ENCODE data around the gene TMEM239. TPM values are rescaled to one million over a fixed set of nuclear protein-coding genes. Genes with fewer than 3 reads are reported as not detected.
"Not testable (repeated sequence)": the region's sequence is repeated elsewhere in the genome, so short reads cannot be mapped to it uniquely, and the experiment has no call there.

Gene TMEM239
- total and polyA plus RNA-seq, 5 donors from 2014 or later = not detected

GRCh38 chr20:2829376-2829775, 13.2 kb downstream of the TMEM239 start:
- Mint-ChIP-seq H3K9me3 (no peaks in the 10 kb centered on the region), H3K27ac (no peak overlapping the region), H3K27me3 (peaks cover 37% of the 10 kb centered on the region), H3K36me3 (no peaks in the 10 kb centered on the region), H3K4me1 (peaks cover 4 to 12% (median 8%) of the 10 kb centered on the region in 4 donors), H3K4me3 (no peak overlapping the region)
- ATAC-seq (ENCODE audit: low read depth in 2 of 2) (no peak), DNase-seq (no peak)
- Histone ChIP-seq H3K27me3 (ENCODE audit: control insufficient read depth, insufficient read depth, low read length) (peaks cover 9% of the 10 kb centered on the region), H3K36me3 (ENCODE audit: control insufficient read depth, insufficient read depth, low read length) (no peaks in the 10 kb centered on the region), H3K9me3 (ENCODE audit: control insufficient read depth in 2 of 2, low read length in 2 of 2) (no peaks in the 10 kb centered on the region), H3K27ac (ENCODE audit: insufficient read depth, low read length, poor library complexity, severe bottlenecking) (no peak overlapping the region), H3K4me3 (ENCODE audit: low read depth, low read length) (no peak overlapping the region), H3K4me1 (ENCODE audit: control insufficient read depth, insufficient read depth, low read length, poor library complexity, severe bottlenecking) (peaks cover 5% of the 10 kb centered on the region)

GRCh38 chr20:2831206-2831605, 15.0 kb downstream of the TMEM239 start:
- not testable (repeated sequence) for H3K27ac Mint-ChIP-seq; H3K36me3 ChIP-seq (ENCODE audit: control insufficient read depth, insufficient read depth, low read length); H3K4me3 ChIP-seq (ENCODE audit: low read depth, low read length); H3K4me3 Mint-ChIP-seq; DNase-seq; ATAC-seq (ENCODE audit: low read depth in 2 of 2); H3K36me3 Mint-ChIP-seq; H3K4me1 Mint-ChIP-seq; H3K27ac ChIP-seq (ENCODE audit: insufficient read depth, low read length, poor library complexity, severe bottlenecking); H3K27me3 ChIP-seq (ENCODE audit: control insufficient read depth, insufficient read depth, low read length); H3K9me3 ChIP-seq (ENCODE audit: control insufficient read depth in 2 of 2, low read length in 2 of 2); H3K4me1 ChIP-seq (ENCODE audit: control insufficient read depth, insufficient read depth, low read length, poor library complexity, severe bottlenecking); H3K9me3 Mint-ChIP-seq
- peaks cover 31% of the 10 kb centered on the region for H3K27me3 Mint-ChIP-seq

GRCh38 chr20:2833761-2834160, 17.6 kb downstream of the TMEM239 start:
- peaks cover 7% of the 10 kb centered on the region for H3K27me3 Mint-ChIP-seq
- no peak for ATAC-seq (ENCODE audit: low read depth in 2 of 2)
- no peaks in the 10 kb centered on the region for H3K4me1 ChIP-seq (ENCODE audit: control insufficient read depth, insufficient read depth, low read length, poor library complexity, severe bottlenecking)
- H3K36me3 Mint-ChIP-seq = peaks cover 16% of the 10 kb centered on the region
- peak overlapping the region in 1 of 4 donors; percentile 80 for H3K4me3 Mint-ChIP-seq
- DNase-seq = no peak
- H3K36me3 ChIP-seq (ENCODE audit: control insufficient read depth, insufficient read depth, low read length) = peaks cover 4% of the 10 kb centered on the region
- no peak overlapping the region for H3K27ac Mint-ChIP-seq
- no peaks in the 10 kb centered on the region for H3K9me3 Mint-ChIP-seq
- H3K9me3 ChIP-seq (ENCODE audit: control insufficient read depth in 2 of 2, low read length in 2 of 2) = no peaks in the 10 kb centered on the region
- H3K4me1 Mint-ChIP-seq = peaks cover 0 to 16% (median 7%) of the 10 kb centered on the region in 4 donors
- no peak overlapping the region for H3K27ac ChIP-seq (ENCODE audit: insufficient read depth, low read length, poor library complexity, severe bottlenecking)
- H3K27me3 ChIP-seq (ENCODE audit: control insufficient read depth, insufficient read depth, low read length) = no peaks in the 10 kb centered on the region
- no peak overlapping the region for H3K4me3 ChIP-seq (ENCODE audit: low read depth, low read length)

GRCh38 chr20:2834401-2835110, 18.4 kb downstream of the TMEM239 start:
- peaks cover 4% of the 10 kb centered on the region for H3K36me3 ChIP-seq (ENCODE audit: control insufficient read depth, insufficient read depth, low read length)
- ATAC-seq (ENCODE audit: low read depth in 2 of 2) = no peak
- Mint-ChIP-seq H3K27ac (no peak overlapping the region), H3K9me3 (no peaks in the 10 kb centered on the region), H3K4me3 (peak overlapping the region in 1 of 4 donors; percentile 80), H3K4me1 (peaks cover 4 to 22% (median 9%) of the 10 kb centered on the region in 4 donors), H3K27me3 (peaks cover 6% of the 10 kb centered on the region), H3K36me3 (peaks cover 16% of the 10 kb centered on the region)
- no peak overlapping the region for H3K27ac ChIP-seq (ENCODE audit: insufficient read depth, low read length, poor library complexity, severe bottlenecking)
- peaks cover 5% of the 10 kb centered on the region for H3K4me1 ChIP-seq (ENCODE audit: control insufficient read depth, insufficient read depth, low read length, poor library complexity, severe bottlenecking)
- H3K9me3 ChIP-seq (ENCODE audit: control insufficient read depth in 2 of 2, low read length in 2 of 2) = no peaks in the 10 kb centered on the region
- no peak overlapping the region for H3K4me3 ChIP-seq (ENCODE audit: low read depth, low read length)
- no peak for DNase-seq
- no peaks in the 10 kb centered on the region for H3K27me3 ChIP-seq (ENCODE audit: control insufficient read depth, insufficient read depth, low read length)

GRCh38 chr20:2835331-2835796, 19.2 kb downstream of the TMEM239 start:
- H3K27ac ChIP-seq (ENCODE audit: insufficient read depth, low read length, poor library complexity, severe bottlenecking) = no peak overlapping the region
- peaks cover 13% of the 10 kb centered on the region for H3K4me1 ChIP-seq (ENCODE audit: control insufficient read depth, insufficient read depth, low read length, poor library complexity, severe bottlenecking)
- DNase-seq = no peak
- peaks cover 6 to 25% (median 10%) of the 10 kb centered on the region in 4 donors for H3K4me1 Mint-ChIP-seq
- H3K27me3 ChIP-seq (ENCODE audit: control insufficient read depth, insufficient read depth, low read length) = no peaks in the 10 kb centered on the region
- H3K4me3 ChIP-seq (ENCODE audit: low read depth, low read length) = no peak overlapping the region
- H3K27me3 Mint-ChIP-seq = peaks cover under 1% of the 10 kb centered on the region
- no peak overlapping the region for H3K27ac Mint-ChIP-seq
- H3K36me3 ChIP-seq (ENCODE audit: control insufficient read depth, insufficient read depth, low read length) = peaks cover 4% of the 10 kb centered on the region
- no peaks in the 10 kb centered on the region for H3K9me3 ChIP-seq (ENCODE audit: control insufficient read depth in 2 of 2, low read length in 2 of 2)
- H3K4me3 Mint-ChIP-seq = peak overlapping the region in 1 of 4 donors; percentile 67
- peaks cover 16% of the 10 kb centered on the region for H3K36me3 Mint-ChIP-seq
- H3K9me3 Mint-ChIP-seq = no peaks in the 10 kb centered on the region
- ATAC-seq (ENCODE audit: low read depth in 2 of 2) = no peak

GRCh38 chr20:2836035-2836434, 19.9 kb downstream of the TMEM239 start:
- peak overlapping the region; percentile 16 to 74 (median 67) for H3K27ac Mint-ChIP-seq
- no peaks in the 10 kb centered on the region for H3K9me3 ChIP-seq (ENCODE audit: control insufficient read depth in 2 of 2, low read length in 2 of 2)
- no peak for DNase-seq
- H3K9me3 Mint-ChIP-seq = no peaks in the 10 kb centered on the region
- H3K4me3 ChIP-seq (ENCODE audit: low read depth, low read length) = no peak overlapping the region
- peaks cover 6 to 27% (median 10%) of the 10 kb centered on the region in 4 donors for H3K4me1 Mint-ChIP-seq
- no peaks in the 10 kb centered on the region for H3K27me3 ChIP-seq (ENCODE audit: control insufficient read depth, insufficient read depth, low read length)
- peaks cover 4% of the 10 kb centered on the region for H3K36me3 ChIP-seq (ENCODE audit: control insufficient read depth, insufficient read depth, low read length)
- H3K4me3 Mint-ChIP-seq = peak overlapping the region in 1 of 4 donors; percentile 75
- H3K36me3 Mint-ChIP-seq = peaks cover 16% of the 10 kb centered on the region
- H3K27me3 Mint-ChIP-seq = no peaks in the 10 kb centered on the region
- peaks cover 15% of the 10 kb centered on the region for H3K4me1 ChIP-seq (ENCODE audit: control insufficient read depth, insufficient read depth, low read length, poor library complexity, severe bottlenecking)
- no peak for ATAC-seq (ENCODE audit: low read depth in 2 of 2)
- H3K27ac ChIP-seq (ENCODE audit: insufficient read depth, low read length, poor library complexity, severe bottlenecking) = no peak overlapping the region

- no peaks in the 10 kb centered on the region for H3K27me3 ChIP-seq (ENCODE audit: control insufficient read depth, insufficient read depth, low read length)
- ATAC-seq (ENCODE audit: low read depth in 2 of 2) = no peak
- Mint-ChIP-seq H3K9me3 (no peaks in the 10 kb centered on the region), H3K27ac (no peak overlapping the region), H3K4me3 (peak overlapping the region in 3 of 4 donors; percentile 15 to 75 (median 16)), H3K36me3 (peaks cover 16% of the 10 kb centered on the region), H3K4me1 (peaks cover 6 to 35% (median 14%) of the 10 kb centered on the region in 4 donors), H3K27me3 (no peaks in the 10 kb centered on the region)
- peaks cover 23% of the 10 kb centered on the region for H3K4me1 ChIP-seq (ENCODE audit: control insufficient read depth, insufficient read depth, low read length, poor library complexity, severe bottlenecking)
- no peak overlapping the region for H3K27ac ChIP-seq (ENCODE audit: insufficient read depth, low read length, poor library complexity, severe bottlenecking)
- H3K9me3 ChIP-seq (ENCODE audit: control insufficient read depth in 2 of 2, low read length in 2 of 2) = no peaks in the 10 kb centered on the region
- DNase-seq = no peak
- H3K36me3 ChIP-seq (ENCODE audit: control insufficient read depth, insufficient read depth, low read length) = peaks cover 4% of the 10 kb centered on the region
- H3K4me3 ChIP-seq (ENCODE audit: low read depth, low read length) = no peak overlapping the region
These were observed 21.2 kb downstream of the TMEM239 start for GRCh38 chr20:2837221-2837960.

Measured in CD4-positive, CD25-positive, alpha-beta regulatory T cell (primary cell).